ENCODE measurements around the gene OR51D1.

The OR51D1 gene

GRCh38 chr11:4647766-4648165 is 10.5 kb downstream of the OR51D1 start:
- DNase-seq = no peak

GRCh38 chr11:4654635-4655369 is 17.5 kb downstream of the OR51D1 start:
- no peak for DNase-seq

GRCh38 chr11:4658629-4659445 is 21.6 kb downstream of the OR51D1 start:
- no peak for DNase-seq

GRCh38 chr11:4662876-4663275 is 25.6 kb downstream of the OR51D1 start:
- no peak for DNase-seq

GRCh38 chr11:4664183-4664582 is 26.9 kb downstream of the OR51D1 start:
- DNase-seq = no peak

- no peak for DNase-seq
Observed at GRCh38 chr11:4664786-4665185, 27.5 kb downstream of the OR51D1 start.

- DNase-seq = no peak
Observed at GRCh38 chr11:4665424-4665823, 28.1 kb downstream of the OR51D1 start.

- no peak for DNase-seq
Observed at GRCh38 chr11:4671741-4672140, 34.5 kb downstream of the OR51D1 start.

GRCh38 chr11:4672470-4672869 is 35.2 kb downstream of the OR51D1 start:
- no peak for DNase-seq

- DNase-seq = no peak
Observed at GRCh38 chr11:4673781-4674180, 36.5 kb downstream of the OR51D1 start.

- DNase-seq = no peak
Observed at GRCh38 chr11:4677948-4678347, 40.7 kb downstream of the OR51D1 start.

- no peak for DNase-seq
Observed at GRCh38 chr11:4680341-4680740, 43.1 kb downstream of the OR51D1 start.

GRCh38 chr11:4682623-4683419 is 45.5 kb downstream of the OR51D1 start:
- no peak for DNase-seq

GRCh38 chr11:4684631-4685285 is 47.5 kb downstream of the OR51D1 start:
- DNase-seq = no peak

All from right forelimb (tissue), 1 donor.